K562 (cell line): ENCODE results near the gene BEND6.

Experiments used
- ADNP ChIP-seq: fragments of 200-800 bp; sonication (Bioruptor generic); IDR thresholded peaks from 2 replicates; pipeline ENCODE4 v1.6.1; 2016; ENCODE audit warnings: missing genetic modification characterization, missing compliant biosample characterization
- CBX5 ChIP-seq: IDR thresholded peaks from 2 replicates; pipeline ENCODE4 v1.6.1; 2014; ENCODE audit warnings: low read depth, borderline replicate concordance
- DNMT1 ChIP-seq: fragments of 450-650 bp; IDR thresholded peaks from 2 replicates; pipeline ENCODE4 v1.6.1; 2016; ENCODE audit warnings: antibody characterized with exemption, mild to moderate bottlenecking
- JUND ChIP-seq, 2 experiments: IDR thresholded peaks; 2 replicates in 1 of 2; 3 replicates in 1 of 2; pipeline ENCODE4 v1.6.1; 2011; ENCODE audit warnings: borderline replicate concordance in 2 of 2, low read depth in 2 of 2, low read length in 2 of 2, improper control_type of control experiment in 1 of 2, missing biosample characterization in 1 of 2, missing genetic modification characterization in 1 of 2, missing genetic modification reagents in 1 of 2
- MAFK ChIP-seq: IDR thresholded peaks from 2 replicates; pipeline ENCODE4 v1.6.1; 2011; ENCODE audit warnings: low read length, improper control_type of control experiment
- SAP30 ChIP-seq: fragments of 200-600 bp; sonication (generic); IDR thresholded peaks from 2 replicates; pipeline ENCODE4 v1.6.1; 2012; ENCODE audit warnings: borderline replicate concordance, low read depth, mild to moderate bottlenecking, moderate library complexity, low read length, control low read depth, inconsistent platforms; ENCODE audit not compliant: insufficient read depth, poor library complexity, severe bottlenecking
- SMC3 ChIP-seq: conservative IDR thresholded peaks from 2 replicates; pipeline ENCODE4 v1.6.1; 2011; ENCODE audit warnings: low read depth, low read length, improper control_type of control experiment; ENCODE audit not compliant: insufficient read depth
- ZFP36 ChIP-seq: fragments of 150-350 bp; IDR thresholded peaks from 2 replicates; pipeline ENCODE4 v1.6.1; 2018; ENCODE audit warnings: low read length, low read depth; ENCODE audit not compliant: partially characterized antibody
- ZMIZ1 ChIP-seq, 2 experiments: fragments of 150-350 bp in 1 of 2; IDR thresholded peaks; 2 replicates each; pipeline ENCODE4 v1.6.1; 2012 to 2016; ENCODE audit warnings: low read depth in 2 of 2, low read length in 2 of 2, mild to moderate bottlenecking in 1 of 2, moderate library complexity in 1 of 2
- TF ChIP-seq, protein P1 (sequence below), 3 experiments: IDR thresholded peaks in 2 of 3; conservative IDR thresholded peaks in 1 of 3; 2 replicates each; pipeline ENCODE4 v1.5.1; 2011 to 2012; ENCODE audit warnings: low read length in 3 of 3, mild to moderate bottlenecking in 3 of 3, control low read depth in 2 of 3, improper control_type of control experiment in 1 of 3, inconsistent platforms in 1 of 3, low read depth in 1 of 3, mixed read lengths in 1 of 3, moderate library complexity in 1 of 3; ENCODE audit not compliant: insufficient read depth in 2 of 3

- TF ChIP-seq, protein P1, sequence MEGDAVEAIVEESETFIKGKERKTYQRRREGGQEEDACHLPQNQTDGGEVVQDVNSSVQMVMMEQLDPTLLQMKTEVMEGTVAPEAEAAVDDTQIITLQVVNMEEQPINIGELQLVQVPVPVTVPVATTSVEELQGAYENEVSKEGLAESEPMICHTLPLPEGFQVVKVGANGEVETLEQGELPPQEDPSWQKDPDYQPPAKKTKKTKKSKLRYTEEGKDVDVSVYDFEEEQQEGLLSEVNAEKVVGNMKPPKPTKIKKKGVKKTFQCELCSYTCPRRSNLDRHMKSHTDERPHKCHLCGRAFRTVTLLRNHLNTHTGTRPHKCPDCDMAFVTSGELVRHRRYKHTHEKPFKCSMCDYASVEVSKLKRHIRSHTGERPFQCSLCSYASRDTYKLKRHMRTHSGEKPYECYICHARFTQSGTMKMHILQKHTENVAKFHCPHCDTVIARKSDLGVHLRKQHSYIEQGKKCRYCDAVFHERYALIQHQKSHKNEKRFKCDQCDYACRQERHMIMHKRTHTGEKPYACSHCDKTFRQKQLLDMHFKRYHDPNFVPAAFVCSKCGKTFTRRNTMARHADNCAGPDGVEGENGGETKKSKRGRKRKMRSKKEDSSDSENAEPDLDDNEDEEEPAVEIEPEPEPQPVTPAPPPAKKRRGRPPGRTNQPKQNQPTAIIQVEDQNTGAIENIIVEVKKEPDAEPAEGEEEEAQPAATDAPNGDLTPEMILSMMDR (IDR thresholded peaks at IDR 0.05 in 2 of 3, conservative IDR thresholded peaks at IDR 0.05 in 1 of 3; ENCODE audit: insufficient read depth in 2 of 3, low read depth in 1 of 3, low read length in 3 of 3): no peak
- TF ChIP-seq CBX5: no peak
- TF ChIP-seq ZMIZ1 (IDR thresholded peaks at IDR 0.05; ENCODE audit: low read depth in 2 of 2, low read length in 2 of 2): no peak
- no peak for TF ChIP-seq SMC3
- no peak for TF ChIP-seq SAP30
- no peak for TF ChIP-seq ZFP36
- no peak for TF ChIP-seq ADNP (tag)
- TF ChIP-seq MAFK: no peak
- TF ChIP-seq JUND (IDR thresholded peaks at IDR 0.05; ENCODE audit: borderline replicate concordance, low read depth, low read length): no peak
- no peak for TF ChIP-seq JUND (tag; IDR thresholded peaks at IDR 0.05; ENCODE audit: borderline replicate concordance, low read depth, low read length)
- TF ChIP-seq DNMT1: no peak
Measured at GRCh38 chr6:56988145-56988544, 33.2 kb downstream of the BEND6 start.
